Measurements from ENCODE around the gene NBAS. TPM values are rescaled to one million over a fixed set of nuclear protein-coding genes. Genes with fewer than 3 reads are reported as not detected.
"Not testable (repeated sequence)": the region's sequence is repeated elsewhere in the genome, so short reads cannot be mapped to it uniquely, and the experiment has no call there.

NBAS gene
- total RNA-seq, 1 donor from 2014 or later: 51.3 TPM

- intact Hi-C loops (cut with DNase I); DNase-seq (ENCODE audit: low spot score); ATAC-seq: not testable (repeated sequence)
Measured at GRCh38 chr2:15499251-15499650, 61.9 kb downstream of the NBAS start.

- intact Hi-C loops (cut with DNase I): no loop called here
- ATAC-seq (no peak), DNase-seq (ENCODE audit: low spot score) (no peak)
Measured at GRCh38 chr2:15498554-15498953, 62.6 kb downstream of the NBAS start.

- DNase-seq (ENCODE audit: low spot score) (no peak), ATAC-seq (no peak)
- intact Hi-C loops (cut with DNase I): no loop called here
Measured at GRCh38 chr2:15494877-15495276, 66.3 kb downstream of the NBAS start.

- intact Hi-C loops (cut with DNase I): no loop called here
- ATAC-seq: no peak
- no peak for DNase-seq (ENCODE audit: low spot score)
Measured at GRCh38 chr2:15492773-15493325, 68.3 kb downstream of the NBAS start.

GRCh38 chr2:15486770-15487169, 74.4 kb downstream of the NBAS start:
- intact Hi-C loops (cut with DNase I): no loop called here
- DNase-seq (ENCODE audit: low spot score): no peak
- ATAC-seq: no peak

GRCh38 chr2:15485949-15486348, 75.2 kb downstream of the NBAS start:
- ATAC-seq: no peak
- intact Hi-C loops (cut with DNase I): no loop called here
- DNase-seq (ENCODE audit: low spot score): no peak

GRCh38 chr2:15481000-15481399, 80.1 kb downstream of the NBAS start:
- ATAC-seq: no peak
- intact Hi-C loops (cut with DNase I): no loop called here

GRCh38 chr2:15480552-15480951, 80.6 kb downstream of the NBAS start:
- intact Hi-C loops (cut with DNase I): no loop called here
- no peak for DNase-seq (ENCODE audit: low spot score)
- ATAC-seq: no peak

More at GRCh38 chr2:15481000-15481399, 80.1 kb downstream of the NBAS start:
- DNase-seq (ENCODE audit: low spot score): no peak

GRCh38 chr2:15472876-15473275, 88.3 kb downstream of the NBAS start:
- ATAC-seq (no peak), DNase-seq (ENCODE audit: low spot score) (no peak)
- intact Hi-C loops (cut with DNase I): no loop called here

- intact Hi-C loops (cut with DNase I): no loop called here
- ATAC-seq (no peak), DNase-seq (ENCODE audit: low spot score) (no peak)
Measured at GRCh38 chr2:15472133-15472532, 89.0 kb downstream of the NBAS start.

- intact Hi-C loops (cut with DNase I): no loop called here
- ATAC-seq: no peak
- no peak for DNase-seq (ENCODE audit: low spot score)
Measured at GRCh38 chr2:15471606-15472005, 89.5 kb downstream of the NBAS start.

- intact Hi-C loops (cut with DNase I): no loop called here
- DNase-seq (ENCODE audit: low spot score): no peak
- no peak for ATAC-seq
Measured at GRCh38 chr2:15460112-15460620, 101.0 kb downstream of the NBAS start.

GRCh38 chr2:15458277-15458676, 102.9 kb downstream of the NBAS start:
- ATAC-seq: no peak
- intact Hi-C loops (cut with DNase I): no loop called here
- no peak for DNase-seq (ENCODE audit: low spot score)

- ATAC-seq: no peak
- intact Hi-C loops (cut with DNase I): no loop called here
- DNase-seq (ENCODE audit: low spot score): no peak
Measured at GRCh38 chr2:15457868-15458267, 103.3 kb downstream of the NBAS start.

GRCh38 chr2:15456352-15456751, 104.8 kb downstream of the NBAS start:
- DNase-seq (ENCODE audit: low spot score) (no peak), ATAC-seq (no peak)
- intact Hi-C loops (cut with DNase I): no loop called here

- intact Hi-C loops (cut with DNase I): no loop called here
- DNase-seq (ENCODE audit: low spot score) (no peak), ATAC-seq (no peak)
Measured at GRCh38 chr2:15450808-15451207, 110.3 kb downstream of the NBAS start.

- DNase-seq (ENCODE audit: low spot score) (no peak), ATAC-seq (peak; percentile 38)
- intact Hi-C loops (cut with DNase I): no loop called here
Measured at GRCh38 chr2:15449556-15450236, 111.4 kb downstream of the NBAS start.

GRCh38 chr2:15448250-15448839, 112.8 kb downstream of the NBAS start:
- DNase-seq (ENCODE audit: low spot score): no peak
- intact Hi-C loops (cut with DNase I): no loop called here
- ATAC-seq: no peak

GRCh38 chr2:15447381-15447780, 113.8 kb downstream of the NBAS start:
- intact Hi-C loops (cut with DNase I): no loop called here
- ATAC-seq (no peak), DNase-seq (ENCODE audit: low spot score) (no peak)

GRCh38 chr2:15446961-15447360, 114.2 kb downstream of the NBAS start:
- DNase-seq (ENCODE audit: low spot score) (no peak), ATAC-seq (no peak)
- intact Hi-C loops (cut with DNase I): no loop called here
